HEK293 (cell line): ENCODE results near the gene TSTD2.

Source experiments
- CTCF ChIA-PET: fragments of 350-600 bp; formaldehyde crosslinking; extraction: SDS; loops from one replicate; lab custom pipeline; 2021; ENCODE audit warnings: antibody characterized with exemption; lab: Yijun Ruan, JAX
- POLR2A ChIA-PET: fragments of 300-600 bp; formaldehyde crosslinking; extraction: SDS; loops from one replicate; lab custom pipeline; 2020; ENCODE audit warnings: antibody characterized with exemption, inconsistent platforms; lab: Yijun Ruan, JAX
- H3K27ac ChIP-seq: fragments of 200-500 bp; sonication (Bioruptor generic); 2 replicates; pipeline ENCODE4 v1.5.1; 2014; ENCODE audit warnings: low read depth, low read length, control low read depth, inconsistent platforms; ENCODE audit errors: extremely low read depth
- H3K36me3 ChIP-seq, 2 experiments: fragments of 200-500 bp in 1 of 2; sonication (Bioruptor generic) in 1 of 2; 1 replicate in 1 of 2; 2 replicates in 1 of 2; pipeline ENCODE4 v1.5.1; 2014 to 2017; ENCODE audit warnings: inconsistent platforms in 2 of 2, low read length in 2 of 2; ENCODE audit not compliant: control insufficient read depth in 2 of 2, insufficient read depth in 1 of 2
- H3K4me1 ChIP-seq: fragments of 200-500 bp; sonication (Bioruptor generic); 2 replicates; pipeline ENCODE4 v1.5.1; 2014; ENCODE audit warnings: mild to moderate bottlenecking, low read length, inconsistent platforms; ENCODE audit not compliant: control insufficient read depth, insufficient read depth
- H3K4me3 ChIP-seq: 2 replicates; pipeline ENCODE4 v1.5.1; 2011; ENCODE audit warnings: low read depth, mild to moderate bottlenecking, control low read depth, low read length, moderate library complexity
- H3K9me3 ChIP-seq: fragments of 200-500 bp; sonication (Bioruptor generic); 2 replicates; pipeline ENCODE4 v1.5.1; 2014; ENCODE audit warnings: low read depth, low read length, inconsistent platforms; ENCODE audit not compliant: control insufficient read depth, insufficient read depth
- IKZF3 ChIP-seq: fragments of 450-650 bp; IDR thresholded peaks from 2 replicates; pipeline ENCODE4 v1.5.0; 2018; ENCODE audit warnings: missing biosample characterization, mild to moderate bottlenecking, missing genetic modification characterization, moderate library complexity
- KLF16 ChIP-seq: fragments of 450-650 bp; formaldehyde crosslinking; IDR thresholded peaks from 2 replicates; pipeline ENCODE4 v1.5.1; 2017; ENCODE audit warnings: missing biosample characterization, missing genetic modification characterization
- MZF1 ChIP-seq: fragments of 450-650 bp; formaldehyde crosslinking; IDR thresholded peaks from 2 replicates; pipeline ENCODE4 v1.5.1; 2017; ENCODE audit warnings: missing biosample characterization, missing genetic modification characterization, borderline replicate concordance
- PRDM6 ChIP-seq: fragments of 450-650 bp; formaldehyde crosslinking; IDR thresholded peaks from 2 replicates; pipeline ENCODE4 v1.5.1; 2017; ENCODE audit warnings: missing biosample characterization, missing genetic modification characterization
- SP7 ChIP-seq: fragments of 450-650 bp; formaldehyde crosslinking; IDR thresholded peaks from 2 replicates; pipeline ENCODE4 v1.5.1; 2016; ENCODE audit warnings: missing biosample characterization, missing genetic modification characterization
- WT1 ChIP-seq: fragments of 450-650 bp; formaldehyde crosslinking; IDR thresholded peaks from 2 replicates; pipeline ENCODE4 v1.5.1; 2016; ENCODE audit warnings: missing biosample characterization, missing genetic modification characterization
- ZFP41 ChIP-seq: fragments of 450-650 bp; formaldehyde crosslinking; IDR thresholded peaks from 2 replicates; pipeline ENCODE4 v1.5.1; 2016; ENCODE audit warnings: missing biosample characterization, missing genetic modification characterization, borderline replicate concordance
- ZNF155 ChIP-seq: fragments of 450-650 bp; formaldehyde crosslinking; IDR thresholded peaks from 2 replicates; pipeline ENCODE4 v1.5.1; 2016; ENCODE audit warnings: missing biosample characterization, missing genetic modification characterization
- ZNF174 ChIP-seq: fragments of 450-650 bp; formaldehyde crosslinking; IDR thresholded peaks from 2 replicates; pipeline ENCODE4 v1.5.0; 2017; ENCODE audit warnings: missing biosample characterization, mild to moderate bottlenecking, missing genetic modification characterization
- ZNF175 ChIP-seq: fragments of 450-650 bp; formaldehyde crosslinking; IDR thresholded peaks from 2 replicates; pipeline ENCODE4 v1.5.1; 2016; ENCODE audit warnings: missing biosample characterization, missing genetic modification characterization
- ZNF473 ChIP-seq: fragments of 450-650 bp; formaldehyde crosslinking; IDR thresholded peaks from 2 replicates; pipeline ENCODE4 v1.5.1; 2017; ENCODE audit warnings: missing biosample characterization, missing genetic modification characterization
- ZNF677 ChIP-seq: fragments of 450-650 bp; IDR thresholded peaks from 2 replicates; pipeline ENCODE4 v1.5.0; 2018; ENCODE audit warnings: missing biosample characterization, mild to moderate bottlenecking, missing genetic modification characterization, moderate library complexity
- ZNF704 ChIP-seq: fragments of 450-650 bp; formaldehyde crosslinking; IDR thresholded peaks from 2 replicates; pipeline ENCODE4 v1.5.1; 2016; ENCODE audit warnings: missing biosample characterization, missing genetic modification characterization
- ZNF747 ChIP-seq: fragments of 450-650 bp; formaldehyde crosslinking; IDR thresholded peaks from 2 replicates; pipeline ENCODE4 v1.5.1; 2016; ENCODE audit warnings: missing biosample characterization, missing genetic modification characterization
- TF ChIP-seq, protein P1 (sequence below): fragments of 450-650 bp; formaldehyde crosslinking; IDR thresholded peaks from 2 replicates; pipeline ENCODE4 v1.5.1; 2017; ENCODE audit warnings: missing biosample characterization, missing genetic modification characterization
- TF ChIP-seq, protein P2 (sequence below): fragments of 450-650 bp; formaldehyde crosslinking; conservative IDR thresholded peaks from 2 replicates; pipeline ENCODE4 v1.5.1; 2016; ENCODE audit warnings: low read depth, missing biosample characterization, missing genetic modification characterization
- TF ChIP-seq, protein P3 (sequence below): fragments of 450-650 bp; formaldehyde crosslinking; IDR thresholded peaks from 2 replicates; pipeline ENCODE4 v1.5.1; 2016; ENCODE audit warnings: missing biosample characterization, missing genetic modification characterization
- TF ChIP-seq, protein P4 (sequence below): fragments of 450-650 bp; formaldehyde crosslinking; IDR thresholded peaks from 2 replicates; pipeline ENCODE4 v1.5.1; 2016; ENCODE audit warnings: missing biosample characterization, missing genetic modification characterization
- TF ChIP-seq, protein P5 (sequence below): fragments of 450-650 bp; formaldehyde crosslinking; IDR thresholded peaks from 2 replicates; pipeline ENCODE4 v1.5.1; 2016; ENCODE audit warnings: missing biosample characterization, missing genetic modification characterization, low read depth

TSTD2 gene

DNA sequence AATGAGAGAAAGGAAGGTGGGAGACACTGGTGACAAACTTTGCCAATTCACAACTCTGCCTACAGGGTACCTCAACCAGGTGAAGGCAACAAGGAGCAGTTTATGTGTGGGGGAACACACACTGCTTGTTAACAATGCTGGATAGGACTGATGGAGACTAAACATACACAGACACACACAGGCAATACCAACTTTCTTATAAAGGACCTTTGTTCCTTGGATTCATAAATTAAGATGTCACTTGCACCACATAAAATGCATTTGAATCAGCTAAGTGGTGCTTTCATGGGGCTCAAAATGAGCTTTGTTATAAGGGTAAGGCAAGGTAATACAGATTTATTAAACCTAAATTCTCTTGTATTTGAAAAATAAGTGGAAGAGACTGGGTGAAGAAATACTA is 4.0 kb downstream of the TSTD2 start:
- Histone ChIP-seq H3K4me3 (no peak overlapping the region), H3K27ac (no peak overlapping the region), H3K4me1 (no peaks in the 10 kb centered on the region), H3K9me3 (no peaks in the 10 kb centered on the region), H3K36me3 (peaks cover 8 to 24% of the 10 kb centered on the region in 2 experiments; a peak in 2 of 3 replicates)
- TF ChIP-seq ZNF704 (tag by site-specific recombination) (no peak), ZNF677 (tag by site-specific recombination) (no peak), WT1 (tag by site-specific recombination) (no peak), ZNF155 (tag by site-specific recombination) (no peak), ZNF174 (tag by site-specific recombination) (no peak), ZFP41 (tag by site-specific recombination) (no peak), ZNF175 (tag by site-specific recombination) (no peak), ZNF473 (tag by site-specific recombination) (no peak), MZF1 (tag by site-specific recombination) (no peak), SP7 (no peak), KLF16 (tag by site-specific recombination) (no peak), ZNF747 (no peak), IKZF3 (no peak), PRDM6 (tag by site-specific recombination) (no peak)
- TF ChIP-seq, protein P1, sequence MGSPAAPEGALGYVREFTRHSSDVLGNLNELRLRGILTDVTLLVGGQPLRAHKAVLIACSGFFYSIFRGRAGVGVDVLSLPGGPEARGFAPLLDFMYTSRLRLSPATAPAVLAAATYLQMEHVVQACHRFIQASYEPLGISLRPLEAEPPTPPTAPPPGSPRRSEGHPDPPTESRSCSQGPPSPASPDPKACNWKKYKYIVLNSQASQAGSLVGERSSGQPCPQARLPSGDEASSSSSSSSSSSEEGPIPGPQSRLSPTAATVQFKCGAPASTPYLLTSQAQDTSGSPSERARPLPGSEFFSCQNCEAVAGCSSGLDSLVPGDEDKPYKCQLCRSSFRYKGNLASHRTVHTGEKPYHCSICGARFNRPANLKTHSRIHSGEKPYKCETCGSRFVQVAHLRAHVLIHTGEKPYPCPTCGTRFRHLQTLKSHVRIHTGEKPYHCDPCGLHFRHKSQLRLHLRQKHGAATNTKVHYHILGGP (tag by site-specific recombination) = no peak
- TF ChIP-seq, protein P2, sequence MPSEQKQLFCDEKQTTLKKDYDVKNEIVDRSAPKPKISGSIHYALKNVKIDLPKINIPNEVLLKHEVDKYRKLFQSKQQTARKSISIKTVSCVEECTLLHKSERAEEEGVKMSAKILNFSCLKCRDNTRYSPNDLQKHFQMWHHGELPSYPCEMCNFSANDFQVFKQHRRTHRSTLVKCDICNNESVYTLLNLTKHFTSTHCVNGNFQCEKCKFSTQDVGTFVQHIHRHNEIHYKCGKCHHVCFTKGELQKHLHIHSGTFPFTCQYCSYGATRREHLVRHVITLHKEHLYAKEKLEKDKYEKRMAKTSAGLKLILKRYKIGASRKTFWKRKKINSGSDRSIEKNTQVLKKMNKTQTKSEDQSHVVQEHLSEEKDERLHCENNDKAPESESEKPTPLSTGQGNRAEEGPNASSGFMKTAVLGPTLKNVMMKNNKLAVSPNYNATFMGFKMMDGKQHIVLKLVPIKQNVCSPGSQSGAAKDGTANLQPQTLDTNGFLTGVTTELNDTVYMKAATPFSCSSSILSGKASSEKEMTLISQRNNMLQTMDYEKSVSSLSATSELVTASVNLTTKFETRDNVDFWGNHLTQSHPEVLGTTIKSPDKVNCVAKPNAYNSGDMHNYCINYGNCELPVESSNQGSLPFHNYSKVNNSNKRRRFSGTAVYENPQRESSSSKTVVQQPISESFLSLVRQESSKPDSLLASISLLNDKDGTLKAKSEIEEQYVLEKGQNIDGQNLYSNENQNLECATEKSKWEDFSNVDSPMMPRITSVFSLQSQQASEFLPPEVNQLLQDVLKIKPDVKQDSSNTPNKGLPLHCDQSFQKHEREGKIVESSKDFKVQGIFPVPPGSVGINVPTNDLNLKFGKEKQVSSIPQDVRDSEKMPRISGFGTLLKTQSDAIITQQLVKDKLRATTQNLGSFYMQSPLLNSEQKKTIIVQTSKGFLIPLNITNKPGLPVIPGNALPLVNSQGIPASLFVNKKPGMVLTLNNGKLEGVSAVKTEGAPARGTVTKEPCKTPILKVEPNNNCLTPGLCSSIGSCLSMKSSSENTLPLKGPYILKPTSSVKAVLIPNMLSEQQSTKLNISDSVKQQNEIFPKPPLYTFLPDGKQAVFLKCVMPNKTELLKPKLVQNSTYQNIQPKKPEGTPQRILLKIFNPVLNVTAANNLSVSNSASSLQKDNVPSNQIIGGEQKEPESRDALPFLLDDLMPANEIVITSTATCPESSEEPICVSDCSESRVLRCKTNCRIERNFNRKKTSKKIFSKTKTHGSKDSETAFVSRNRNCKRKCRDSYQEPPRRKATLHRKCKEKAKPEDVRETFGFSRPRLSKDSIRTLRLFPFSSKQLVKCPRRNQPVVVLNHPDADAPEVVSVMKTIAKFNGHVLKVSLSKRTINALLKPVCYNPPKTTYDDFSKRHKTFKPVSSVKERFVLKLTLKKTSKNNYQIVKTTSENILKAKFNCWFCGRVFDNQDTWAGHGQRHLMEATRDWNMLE (tag by site-specific recombination) = no peak
- TF ChIP-seq, protein P3, sequence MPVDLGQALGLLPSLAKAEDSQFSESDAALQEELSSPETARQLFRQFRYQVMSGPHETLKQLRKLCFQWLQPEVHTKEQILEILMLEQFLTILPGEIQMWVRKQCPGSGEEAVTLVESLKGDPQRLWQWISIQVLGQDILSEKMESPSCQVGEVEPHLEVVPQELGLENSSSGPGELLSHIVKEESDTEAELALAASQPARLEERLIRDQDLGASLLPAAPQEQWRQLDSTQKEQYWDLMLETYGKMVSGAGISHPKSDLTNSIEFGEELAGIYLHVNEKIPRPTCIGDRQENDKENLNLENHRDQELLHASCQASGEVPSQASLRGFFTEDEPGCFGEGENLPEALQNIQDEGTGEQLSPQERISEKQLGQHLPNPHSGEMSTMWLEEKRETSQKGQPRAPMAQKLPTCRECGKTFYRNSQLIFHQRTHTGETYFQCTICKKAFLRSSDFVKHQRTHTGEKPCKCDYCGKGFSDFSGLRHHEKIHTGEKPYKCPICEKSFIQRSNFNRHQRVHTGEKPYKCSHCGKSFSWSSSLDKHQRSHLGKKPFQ (tag by site-specific recombination) = no peak
- TF ChIP-seq, protein P4, sequence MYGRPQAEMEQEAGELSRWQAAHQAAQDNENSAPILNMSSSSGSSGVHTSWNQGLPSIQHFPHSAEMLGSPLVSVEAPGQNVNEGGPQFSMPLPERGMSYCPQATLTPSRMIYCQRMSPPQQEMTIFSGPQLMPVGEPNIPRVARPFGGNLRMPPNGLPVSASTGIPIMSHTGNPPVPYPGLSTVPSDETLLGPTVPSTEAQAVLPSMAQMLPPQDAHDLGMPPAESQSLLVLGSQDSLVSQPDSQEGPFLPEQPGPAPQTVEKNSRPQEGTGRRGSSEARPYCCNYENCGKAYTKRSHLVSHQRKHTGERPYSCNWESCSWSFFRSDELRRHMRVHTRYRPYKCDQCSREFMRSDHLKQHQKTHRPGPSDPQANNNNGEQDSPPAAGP (tag by site-specific recombination) = no peak
- TF ChIP-seq, protein P5, sequence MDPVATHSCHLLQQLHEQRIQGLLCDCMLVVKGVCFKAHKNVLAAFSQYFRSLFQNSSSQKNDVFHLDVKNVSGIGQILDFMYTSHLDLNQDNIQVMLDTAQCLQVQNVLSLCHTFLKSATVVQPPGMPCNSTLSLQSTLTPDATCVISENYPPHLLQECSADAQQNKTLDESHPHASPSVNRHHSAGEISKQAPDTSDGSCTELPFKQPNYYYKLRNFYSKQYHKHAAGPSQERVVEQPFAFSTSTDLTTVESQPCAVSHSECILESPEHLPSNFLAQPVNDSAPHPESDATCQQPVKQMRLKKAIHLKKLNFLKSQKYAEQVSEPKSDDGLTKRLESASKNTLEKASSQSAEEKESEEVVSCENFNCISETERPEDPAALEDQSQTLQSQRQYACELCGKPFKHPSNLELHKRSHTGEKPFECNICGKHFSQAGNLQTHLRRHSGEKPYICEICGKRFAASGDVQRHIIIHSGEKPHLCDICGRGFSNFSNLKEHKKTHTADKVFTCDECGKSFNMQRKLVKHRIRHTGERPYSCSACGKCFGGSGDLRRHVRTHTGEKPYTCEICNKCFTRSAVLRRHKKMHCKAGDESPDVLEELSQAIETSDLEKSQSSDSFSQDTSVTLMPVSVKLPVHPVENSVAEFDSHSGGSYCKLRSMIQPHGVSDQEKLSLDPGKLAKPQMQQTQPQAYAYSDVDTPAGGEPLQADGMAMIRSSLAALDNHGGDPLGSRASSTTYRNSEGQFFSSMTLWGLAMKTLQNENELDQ (tag by site-specific recombination) = no peak
- ChIA-PET POLR2A (no interaction called here), CTCF (interaction anchor here (0.6 to 3.1 kb wide), 5 partner anchors 14 to 234 kb away, joined by 3 to 20 read pairs (median 11); no protein-coding TSS in a partner anchor)
